ENCODE data around the gene LSM4. TPM values are rescaled to one million over a fixed set of nuclear protein-coding genes. Genes with fewer than 3 reads are reported as not detected.

LSM4 gene
- total and polyA plus RNA-seq, 2 of the 13 experiments (the other 11 are each of a cell fraction or from before 2014, with no cell fraction given): 65.8 to 166 TPM

GRCh38 chr19:18332917-18333530, 10.1 kb upstream of the LSM4 start (continued):
- TF ChIP-seq ZBTB34 (CRISPR knock-in tag; IDR thresholded peaks at IDR 0.05) (no peak), PHF5A (CRISPR knock-in tag; IDR thresholded peaks at IDR 0.05; ENCODE audit: low read depth, unreplicated experiment) (peak; percentile 11), CTCF (CRISPR knock-in tag; IDR thresholded peaks at IDR 0.05) (0 out of 2 replicates have a peak, but pooled peaks have one; percentile 13), SUZ12 (IDR thresholded peaks at IDR 0.05; ENCODE audit: low read depth, low read length) (no peak), ZNF530 (CRISPR knock-in tag; IDR thresholded peaks at IDR 0.05; ENCODE audit: low read depth) (no peak), TRAFD1 (CRISPR knock-in tag; IDR thresholded peaks at IDR 0.05; ENCODE audit: borderline replicate concordance) (no peak), SMC3 (IDR thresholded peaks at IDR 0.05; ENCODE audit: low read length) (no peak), ELF3 (CRISPR knock-in tag; IDR thresholded peaks at IDR 0.05) (no peak), SNAPC2 (CRISPR knock-in tag; IDR thresholded peaks at IDR 0.05) (no peak), RFXAP (CRISPR knock-in tag; IDR thresholded peaks at IDR 0.05; ENCODE audit: borderline replicate concordance) (no peak), HCFC1 (IDR thresholded peaks at IDR 0.05; ENCODE audit: low read depth, low read length) (no peak), TEAD3 (CRISPR knock-in tag; optimal IDR thresholded peaks at IDR 0.05; ENCODE audit: borderline replicate concordance) (peak; percentile 20), ARID4A (CRISPR knock-in tag; IDR thresholded peaks at IDR 0.05; ENCODE audit: borderline replicate concordance) (peak; percentile 40; the same call in 1 of the 2 replicates), ZNF138 (CRISPR knock-in tag; IDR thresholded peaks at IDR 0.05; ENCODE audit: low read depth) (no peak), ZBTB33 (CRISPR knock-in tag; IDR thresholded peaks at IDR 0.05) (0 out of 2 replicates have a peak, but pooled peaks have one; percentile 8), JUND (CRISPR knock-in tag; IDR thresholded peaks at IDR 0.05) (no peak), DMAP1 (CRISPR knock-in tag; IDR thresholded peaks at IDR 0.05) (no peak), POLR2G (IDR thresholded peaks at IDR 0.05; ENCODE audit: low read depth, low read length) (0 out of 2 replicates have a peak, but pooled peaks have one; percentile 29), ZNF460 (CRISPR knock-in tag; IDR thresholded peaks at IDR 0.05; ENCODE audit: borderline replicate concordance) (no peak)
